Mucosa of rectum (tissue), 2 donors: ENCODE results near the gene ZNF148.

Source experiments
- H3K27ac ChIP-seq, 2 donors: one replicate each; pipeline ENCODE4 v1.7.0; 2013; ENCODE audit warnings: inconsistent platforms in 2 of 2, low read depth in 2 of 2, low read length in 2 of 2
- H3K27me3 ChIP-seq, 2 donors: one replicate each; pipeline ENCODE4 v1.7.0; 2013; ENCODE audit warnings: low read length in 2 of 2; ENCODE audit not compliant: control insufficient read depth in 2 of 2, insufficient read depth in 2 of 2
- H3K36me3 ChIP-seq, 2 donors: one replicate each; pipeline ENCODE4 v1.7.0; 2013; ENCODE audit warnings: low read length in 2 of 2; ENCODE audit not compliant: control insufficient read depth in 2 of 2, insufficient read depth in 2 of 2
- H3K4me1 ChIP-seq, 2 donors: one replicate each; pipeline ENCODE4 v1.7.0; 2013; ENCODE audit warnings: low read length in 2 of 2, mild to moderate bottlenecking in 1 of 2; ENCODE audit not compliant: control insufficient read depth in 2 of 2, insufficient read depth in 2 of 2
- H3K4me3 ChIP-seq, 2 donors: one replicate each; pipeline ENCODE4 v1.7.0; 2013; ENCODE audit warnings: low read length in 2 of 2
- H3K9ac ChIP-seq, 2 donors: one replicate each; pipeline ENCODE4 v1.7.0; 2013; ENCODE audit warnings: low read length in 2 of 2, low read depth in 1 of 2, mild to moderate bottlenecking in 1 of 2
- H3K9me3 ChIP-seq, 2 donors: one replicate each; pipeline ENCODE4 v1.7.0; 2013; ENCODE audit warnings: low read length in 2 of 2; ENCODE audit not compliant: control insufficient read depth in 2 of 2
- donor health status: healthy.
- donor health status: Normal muscosa, but diverticular disease.

Gene ZNF148

GRCh38 chr3:125318871-125319270 lies 56.3 kb downstream of the ZNF148 start:
- peaks cover 0 to 10% of the 10 kb centered on the region in 2 donors for H3K36me3 ChIP-seq
- H3K27me3 ChIP-seq = no peaks in the 10 kb centered on the region
- no peak overlapping the region for H3K27ac ChIP-seq
- H3K4me3 ChIP-seq = no peak overlapping the region
- H3K9ac ChIP-seq = no peak overlapping the region
- no peaks in the 10 kb centered on the region for H3K4me1 ChIP-seq
- no peaks in the 10 kb centered on the region for H3K9me3 ChIP-seq

GRCh38 chr3:125318167-125318865 lies 56.8 kb downstream of the ZNF148 start:
- Histone ChIP-seq H3K4me1 (no peaks in the 10 kb centered on the region), H3K27me3 (no peaks in the 10 kb centered on the region), H3K9ac (no peak overlapping the region), H3K9me3 (no peaks in the 10 kb centered on the region), H3K36me3 (peaks cover 0 to 11% of the 10 kb centered on the region in 2 donors), H3K27ac (no peak overlapping the region), H3K4me3 (no peak overlapping the region)

DNA sequence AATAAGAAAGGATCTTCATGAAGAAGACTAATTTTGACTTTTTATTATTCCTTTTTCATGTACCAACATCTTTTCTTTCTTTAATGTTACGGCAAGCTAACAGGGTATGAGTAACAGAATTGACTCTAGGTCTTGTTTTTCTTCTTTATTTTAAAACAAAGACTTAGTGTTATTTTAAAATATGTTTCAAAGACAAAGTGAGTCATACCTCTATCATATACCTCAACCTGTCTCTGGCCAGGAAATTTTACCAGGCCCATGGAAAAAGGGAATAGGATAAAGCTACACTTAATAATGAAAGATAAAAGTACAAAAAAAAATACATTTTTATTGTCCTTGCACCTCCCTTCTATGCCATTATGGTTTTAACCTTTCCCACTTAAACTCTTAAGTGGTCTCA lies 57.4 kb downstream of the ZNF148 start:
- Histone ChIP-seq H3K9ac (no peak overlapping the region), H3K27ac (no peak overlapping the region), H3K9me3 (no peaks in the 10 kb centered on the region)

GRCh38 chr3:125316949-125317348 lies 58.2 kb downstream of the ZNF148 start:
- peaks cover 0 to 22% of the 10 kb centered on the region in 2 donors for H3K36me3 ChIP-seq
- H3K9ac ChIP-seq = no peak overlapping the region
- H3K27me3 ChIP-seq = no peaks in the 10 kb centered on the region
- no peaks in the 10 kb centered on the region for H3K4me1 ChIP-seq
- H3K27ac ChIP-seq = no peak overlapping the region
- H3K9me3 ChIP-seq = no peaks in the 10 kb centered on the region
- H3K4me3 ChIP-seq = no peak overlapping the region

More for the DNA sequence above, 57.4 kb downstream of the ZNF148 start:
- Histone ChIP-seq H3K4me1 (no peaks in the 10 kb centered on the region), H3K27me3 (no peaks in the 10 kb centered on the region), H3K36me3 (peaks cover 0 to 15% of the 10 kb centered on the region in 2 donors), H3K4me3 (no peak overlapping the region)

DNA sequence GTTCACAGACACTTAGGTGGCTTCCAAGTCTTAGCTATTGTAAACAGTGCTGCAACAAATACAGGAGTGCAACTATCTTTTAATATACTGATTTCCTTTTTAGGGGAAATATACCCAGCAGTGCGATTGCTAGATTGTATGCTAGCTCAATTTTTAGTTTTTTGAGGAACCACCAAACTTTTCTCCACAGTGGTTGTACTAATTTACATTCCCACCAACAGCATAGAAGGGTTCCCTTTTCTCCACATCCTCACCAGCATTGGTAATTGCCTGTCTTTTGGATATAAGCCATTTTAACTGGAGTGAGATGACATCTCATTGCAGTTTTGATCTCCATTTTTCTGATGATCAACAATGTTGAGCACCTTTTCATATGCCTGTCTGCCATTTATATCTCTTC lies 58.9 kb downstream of the ZNF148 start:
- Histone ChIP-seq H3K4me1 (no peaks in the 10 kb centered on the region), H3K36me3 (peaks cover 0 to 22% of the 10 kb centered on the region in 2 donors)

GRCh38 chr3:125313060-125313635 lies 62.0 kb downstream of the ZNF148 start:
- no peak overlapping the region for H3K4me3 ChIP-seq
- H3K36me3 ChIP-seq = peaks cover 6 to 19% of the 10 kb centered on the region in 2 donors
- no peaks in the 10 kb centered on the region for H3K27me3 ChIP-seq
- no peaks in the 10 kb centered on the region for H3K9me3 ChIP-seq
- no peak overlapping the region for H3K27ac ChIP-seq
- H3K4me1 ChIP-seq = peaks cover 0 to 5% of the 10 kb centered on the region in 2 donors
- no peak overlapping the region for H3K9ac ChIP-seq

More for the DNA sequence above, 58.9 kb downstream of the ZNF148 start:
- Histone ChIP-seq H3K27ac (no peak overlapping the region), H3K27me3 (no peaks in the 10 kb centered on the region), H3K4me3 (no peak overlapping the region), H3K9me3 (no peaks in the 10 kb centered on the region), H3K9ac (no peak overlapping the region)

DNA sequence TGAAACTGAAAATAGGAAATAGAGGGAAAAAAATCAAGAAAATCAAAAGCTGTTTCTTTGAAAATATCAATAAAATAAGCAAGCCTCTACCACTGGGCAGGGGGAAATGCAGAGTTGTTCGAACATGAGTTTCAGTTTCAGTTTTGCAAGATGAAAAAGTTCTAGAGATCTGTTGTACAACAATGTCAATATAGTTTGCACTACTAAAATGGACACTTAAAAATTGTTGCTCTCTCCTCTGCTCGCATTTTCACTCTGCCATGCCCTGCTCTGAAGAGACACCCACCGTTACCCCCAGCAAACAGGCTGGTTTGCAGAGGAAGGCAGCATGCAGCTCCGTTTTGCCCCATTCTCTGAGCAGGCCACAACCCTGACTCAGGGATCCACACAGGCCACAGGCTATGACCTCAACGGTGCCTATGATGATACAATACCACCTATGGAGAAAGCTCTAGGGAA lies 64.5 kb downstream of the ZNF148 start:
- H3K4me3 ChIP-seq = peak overlapping the region; percentile 50 to 64
- H3K27ac ChIP-seq = peak overlapping the region; percentile 20 to 22
- H3K27me3 ChIP-seq = no peaks in the 10 kb centered on the region
- peaks cover 0 to 5% of the 10 kb centered on the region in 2 donors for H3K4me1 ChIP-seq
- peak overlapping the region in 1 of 2 donors; percentile 51 for H3K9ac ChIP-seq
- no peaks in the 10 kb centered on the region for H3K9me3 ChIP-seq
- H3K36me3 ChIP-seq = peaks cover 6 to 19% of the 10 kb centered on the region in 2 donors

GRCh38 chr3:125309476-125309875 lies 65.6 kb downstream of the ZNF148 start:
- H3K36me3 ChIP-seq = peaks cover 6 to 16% of the 10 kb centered on the region in 2 donors
- no peak overlapping the region for H3K9ac ChIP-seq
- no peak overlapping the region for H3K4me3 ChIP-seq
- no peaks in the 10 kb centered on the region for H3K9me3 ChIP-seq
- no peaks in the 10 kb centered on the region for H3K27me3 ChIP-seq
- H3K4me1 ChIP-seq = peaks cover 0 to 5% of the 10 kb centered on the region in 2 donors
- no peak overlapping the region for H3K27ac ChIP-seq

DNA sequence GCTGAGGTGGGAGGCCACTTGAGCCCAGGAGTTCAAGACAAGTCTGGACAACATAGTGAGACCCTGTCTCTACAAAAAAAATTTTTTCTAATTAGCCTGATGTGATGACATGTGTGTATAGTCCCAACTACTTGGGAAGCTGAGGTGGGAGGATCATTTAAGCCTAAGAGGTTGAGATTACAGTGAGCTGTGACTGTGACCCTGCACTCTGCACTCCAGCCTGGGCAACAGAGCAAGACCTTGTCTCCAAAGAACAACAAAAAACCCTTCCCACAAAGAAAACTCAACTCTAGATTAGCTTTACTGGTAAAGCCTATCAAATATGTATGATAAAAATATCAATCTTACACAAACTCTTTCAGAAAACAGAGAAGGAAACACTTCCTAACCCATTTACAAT lies 68.5 kb downstream of the ZNF148 start:
- Histone ChIP-seq H3K27me3 (no peaks in the 10 kb centered on the region), H3K36me3 (peaks cover 0 to 10% of the 10 kb centered on the region in 2 donors), H3K9me3 (no peaks in the 10 kb centered on the region), H3K4me3 (no peak overlapping the region), H3K27ac (no peak overlapping the region), H3K4me1 (peaks cover 0 to 5% of the 10 kb centered on the region in 2 donors), H3K9ac (no peak overlapping the region)

GRCh38 chr3:125302932-125303331 lies 72.2 kb downstream of the ZNF148 start:
- H3K4me1 ChIP-seq = no peaks in the 10 kb centered on the region
- no peaks in the 10 kb centered on the region for H3K27me3 ChIP-seq
- H3K9me3 ChIP-seq = no peaks in the 10 kb centered on the region
- no peak overlapping the region for H3K27ac ChIP-seq
- no peak overlapping the region for H3K4me3 ChIP-seq
- peaks cover 0 to 7% of the 10 kb centered on the region in 2 donors for H3K36me3 ChIP-seq
- H3K9ac ChIP-seq = no peak overlapping the region
